GM12801 (cell line): ENCODE measurements around the gene LRRC3.

Source experiments
- TF ChIP-seq, protein P1 (sequence below): IDR thresholded peaks from one replicate; pipeline ENCODE4 v1.5.1; 2011; ENCODE audit warnings: control low read depth; ENCODE audit not compliant: insufficient read length; ENCODE audit errors: extremely low read depth

LRRC3 gene

DNA sequence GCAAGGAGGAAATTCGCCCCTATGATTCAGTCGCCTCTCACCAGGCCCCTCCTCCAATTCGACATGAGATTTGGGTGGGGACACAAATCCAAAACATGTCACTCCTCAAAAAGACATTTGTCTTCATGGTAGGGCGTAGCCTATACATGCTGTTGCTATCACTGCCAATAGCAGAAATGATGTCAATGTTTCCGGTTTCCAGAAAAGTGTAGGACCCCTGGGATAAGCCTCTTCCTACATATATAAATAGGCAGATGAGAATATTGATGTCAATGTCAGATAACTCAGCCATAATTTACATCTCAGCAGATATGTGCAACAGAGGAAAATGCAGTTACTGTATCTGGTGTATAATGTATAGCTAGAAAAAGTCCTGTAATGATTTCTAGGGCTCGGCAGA is 16.7 kb downstream of the LRRC3 start:
- TF ChIP-seq, protein P1, sequence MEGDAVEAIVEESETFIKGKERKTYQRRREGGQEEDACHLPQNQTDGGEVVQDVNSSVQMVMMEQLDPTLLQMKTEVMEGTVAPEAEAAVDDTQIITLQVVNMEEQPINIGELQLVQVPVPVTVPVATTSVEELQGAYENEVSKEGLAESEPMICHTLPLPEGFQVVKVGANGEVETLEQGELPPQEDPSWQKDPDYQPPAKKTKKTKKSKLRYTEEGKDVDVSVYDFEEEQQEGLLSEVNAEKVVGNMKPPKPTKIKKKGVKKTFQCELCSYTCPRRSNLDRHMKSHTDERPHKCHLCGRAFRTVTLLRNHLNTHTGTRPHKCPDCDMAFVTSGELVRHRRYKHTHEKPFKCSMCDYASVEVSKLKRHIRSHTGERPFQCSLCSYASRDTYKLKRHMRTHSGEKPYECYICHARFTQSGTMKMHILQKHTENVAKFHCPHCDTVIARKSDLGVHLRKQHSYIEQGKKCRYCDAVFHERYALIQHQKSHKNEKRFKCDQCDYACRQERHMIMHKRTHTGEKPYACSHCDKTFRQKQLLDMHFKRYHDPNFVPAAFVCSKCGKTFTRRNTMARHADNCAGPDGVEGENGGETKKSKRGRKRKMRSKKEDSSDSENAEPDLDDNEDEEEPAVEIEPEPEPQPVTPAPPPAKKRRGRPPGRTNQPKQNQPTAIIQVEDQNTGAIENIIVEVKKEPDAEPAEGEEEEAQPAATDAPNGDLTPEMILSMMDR = no peak

DNA sequence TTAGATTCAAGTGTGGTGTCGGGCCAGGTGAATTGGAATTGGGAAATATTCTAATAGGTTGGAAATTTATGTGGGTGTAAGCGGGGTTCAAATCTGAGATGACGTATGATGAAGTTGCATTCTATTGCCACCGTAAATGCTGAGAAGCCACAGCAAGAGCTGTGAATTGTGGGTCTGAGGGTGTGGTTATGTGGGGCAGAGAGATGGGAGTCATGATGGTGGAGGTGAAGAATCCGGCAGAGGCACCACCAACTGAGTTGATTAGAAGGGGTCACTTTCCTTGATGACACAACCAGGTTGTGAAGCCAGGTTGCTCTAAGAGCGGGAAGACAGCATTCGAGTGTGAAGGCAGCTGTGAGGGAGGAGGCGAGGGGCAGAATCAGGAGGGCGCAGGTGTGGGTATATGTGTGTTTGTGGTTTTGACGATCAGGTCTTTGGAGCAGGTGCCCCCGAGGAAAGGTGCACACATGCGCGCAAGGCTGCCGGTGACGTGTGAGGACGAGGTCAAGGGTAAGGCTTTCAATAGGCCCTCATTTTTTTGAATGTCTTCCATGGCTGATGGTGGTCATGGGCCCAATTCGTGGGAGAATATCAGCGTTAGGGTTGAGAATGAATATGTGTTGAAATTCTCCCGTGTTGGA is 18.7 kb downstream of the LRRC3 start:
- TF ChIP-seq, protein P1 = no peak

DNA sequence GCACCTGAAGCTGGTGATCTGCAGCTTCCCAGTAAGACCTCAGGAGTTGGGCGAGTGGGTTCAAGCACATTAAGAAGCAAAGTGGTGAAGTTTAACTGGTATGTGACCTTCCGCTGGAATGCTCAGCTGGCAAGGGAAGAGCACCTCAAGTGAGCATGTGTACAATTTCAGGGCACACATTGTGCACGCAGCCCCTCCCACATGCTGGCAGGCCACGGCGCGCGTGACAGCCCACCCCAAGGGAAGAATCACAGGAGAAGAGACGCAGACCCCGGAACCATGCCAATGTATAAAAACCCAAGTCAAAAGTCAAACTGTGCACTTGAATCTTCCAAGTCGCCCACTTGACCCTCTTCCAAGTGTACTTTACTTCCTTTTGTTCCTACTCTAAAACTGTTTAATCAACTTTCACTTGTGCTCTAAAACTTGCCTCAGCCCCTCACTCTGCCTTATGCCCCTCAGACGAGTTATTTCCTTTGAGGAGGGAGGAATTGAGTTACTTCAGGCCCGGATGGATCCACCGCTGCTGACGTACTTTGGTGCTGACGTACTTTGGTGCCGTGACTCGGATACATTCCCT is 20.0 kb downstream of the LRRC3 start:
- TF ChIP-seq, protein P1 = no peak

DNA sequence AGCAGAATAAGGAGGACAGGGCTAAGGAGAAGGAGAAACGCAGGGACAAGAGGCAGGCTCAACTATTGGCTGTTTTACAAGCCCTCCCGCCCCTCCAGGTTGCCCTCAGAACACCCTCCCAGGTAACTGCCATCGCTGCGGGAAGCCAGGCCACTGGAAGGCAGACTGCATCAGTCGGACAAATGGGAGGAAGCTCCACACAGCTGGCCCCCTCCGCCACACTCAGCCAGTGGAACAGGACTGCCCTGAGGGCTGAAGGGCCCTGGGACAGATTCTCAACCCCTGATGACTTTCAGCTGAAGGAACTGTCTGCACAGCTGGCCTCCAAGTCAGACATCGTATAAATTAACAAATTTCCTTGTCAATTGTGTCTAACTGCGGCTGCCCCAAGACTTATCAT is 21.8 kb downstream of the LRRC3 start:
- TF ChIP-seq, protein P1 = no peak

DNA sequence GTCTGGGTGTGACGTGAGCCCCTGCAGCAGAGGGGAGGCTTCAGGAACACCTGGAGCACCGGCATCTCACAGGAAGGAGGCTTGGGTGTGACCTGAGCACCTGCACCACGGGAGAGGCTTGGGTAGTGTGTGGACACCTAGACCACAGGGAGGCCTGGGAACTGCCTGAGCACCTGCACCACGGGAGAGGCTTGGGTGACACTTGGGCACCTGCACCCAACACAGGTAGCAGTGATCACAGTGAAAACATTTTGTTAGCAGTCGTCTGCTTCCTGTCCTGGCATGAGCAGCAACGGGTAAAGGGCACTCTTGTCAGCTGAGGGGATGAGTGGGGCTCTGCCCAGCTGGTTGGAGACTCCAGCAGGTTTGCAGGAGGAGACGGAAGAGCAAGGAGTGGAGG is 22.4 kb downstream of the LRRC3 start:
- TF ChIP-seq, protein P1 = no peak

DNA sequence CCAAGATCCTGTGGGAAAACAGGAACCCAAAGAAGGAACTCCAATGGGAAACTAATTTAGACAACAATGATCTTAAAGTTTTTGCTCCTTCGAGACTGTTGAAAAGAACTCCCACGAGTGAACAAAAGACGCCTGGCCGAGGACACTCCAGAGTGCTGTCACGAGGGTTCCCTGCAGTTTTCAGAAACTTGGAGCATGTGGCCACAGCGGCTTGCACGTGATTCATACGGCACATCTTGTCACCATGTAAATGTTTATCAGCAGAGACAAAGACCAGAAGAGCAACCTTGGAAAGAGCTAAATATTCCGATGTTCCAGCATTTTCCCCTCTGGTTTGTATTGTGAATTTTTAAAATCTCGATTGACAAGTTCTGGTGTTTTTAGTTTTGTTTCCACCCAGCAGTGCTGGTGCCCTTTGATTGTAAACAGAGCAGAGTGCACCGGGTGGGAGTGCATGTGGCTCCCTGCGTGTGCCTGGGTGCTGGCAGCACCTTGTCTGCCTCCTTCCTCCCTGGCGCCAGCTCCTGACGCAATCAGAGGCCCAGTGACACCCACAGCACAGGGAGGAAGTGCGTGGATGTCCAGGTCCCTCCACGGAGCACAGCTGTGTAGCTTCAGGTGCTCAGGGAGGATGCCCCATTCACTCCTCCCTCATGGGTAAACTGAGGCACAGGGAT is 23.0 kb downstream of the LRRC3 start:
- TF ChIP-seq, protein P1 = no peak

DNA sequence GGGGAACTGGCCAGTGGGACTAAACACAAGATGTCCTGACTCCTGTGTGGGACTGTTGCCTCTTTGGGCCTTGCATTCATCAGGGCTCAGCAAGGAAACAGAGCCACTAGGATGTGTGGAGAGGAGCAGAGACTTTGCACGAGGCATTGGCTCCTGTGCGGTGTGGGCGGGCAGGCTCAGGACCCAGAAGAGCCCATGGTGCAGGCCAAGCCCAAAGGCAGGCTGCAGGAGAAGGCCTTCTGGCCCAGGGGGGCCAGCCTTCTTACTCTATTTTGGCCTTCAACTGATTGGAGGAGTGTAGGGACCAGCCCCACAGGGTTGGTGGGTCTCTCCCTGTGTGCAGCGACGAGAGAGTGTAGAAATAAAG is 23.5 kb downstream of the LRRC3 start:
- TF ChIP-seq, protein P1 = no peak
